ENCODE results near the gene CD226.
A peak's percentile ranks its signal among the peaks of the same experiment; 100 is the strongest.
"Not testable (repeated sequence)": the region's sequence is repeated elsewhere in the genome, so short reads cannot be mapped to it uniquely, and the experiment has no call there.

The CD226 gene

DNA sequence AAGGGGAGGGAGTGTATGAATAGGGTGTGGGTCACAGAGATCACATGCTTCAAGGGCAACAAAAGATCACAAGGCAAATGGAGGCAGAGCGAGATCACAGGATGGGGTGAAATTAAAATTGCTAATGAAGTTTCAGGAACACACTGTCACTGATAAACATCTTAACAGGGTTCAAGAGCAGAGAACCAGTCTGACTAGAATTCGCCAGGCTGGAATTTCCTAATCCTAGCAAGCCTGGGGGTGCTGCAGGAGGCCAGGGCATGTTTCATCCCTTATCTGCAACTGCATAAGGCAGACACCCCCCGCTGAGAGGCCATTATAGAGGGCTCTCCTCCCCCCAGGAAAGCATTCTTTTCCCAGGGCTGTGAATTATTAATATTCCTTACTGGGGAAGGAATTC is 68.6 kb downstream of the CD226 start:
- not testable (repeated sequence) for FAIRE-seq; DNase-seq (ENCODE audit: extremely low spot score, insufficient read length, low read depth)

DNA sequence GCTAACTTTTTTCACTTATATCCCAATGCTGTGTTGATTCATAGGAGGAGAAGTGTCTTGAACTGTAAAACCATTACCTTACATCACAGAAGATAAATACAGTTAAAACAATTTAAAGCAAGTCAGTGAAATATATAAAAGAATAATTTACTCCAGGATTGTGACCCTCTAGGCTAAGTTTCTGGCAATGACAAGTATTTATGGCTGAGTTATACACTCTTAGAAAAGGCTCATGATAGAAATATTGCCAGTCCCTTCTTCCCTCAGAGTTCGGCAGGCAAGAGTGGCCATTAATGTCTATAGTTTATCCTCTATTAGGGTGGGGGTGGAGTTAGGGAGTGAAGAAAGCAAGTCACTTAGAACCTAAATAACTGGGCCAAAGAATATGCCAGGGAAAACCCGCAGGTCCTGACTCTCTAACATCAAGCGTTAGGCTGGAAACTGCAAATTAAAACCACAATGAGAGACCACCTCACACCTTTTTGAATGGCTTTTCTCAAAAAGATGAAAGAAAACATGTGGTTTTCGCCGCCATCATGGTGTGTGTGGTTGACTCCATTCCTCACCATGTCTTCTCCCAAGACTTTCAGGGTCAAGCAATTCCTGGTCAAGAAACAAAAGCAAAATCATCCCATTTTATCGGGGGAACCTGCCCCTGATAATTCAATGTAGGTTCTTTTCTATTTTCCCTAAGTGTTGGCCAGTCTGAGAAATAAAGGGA is 69.3 kb downstream of the CD226 start:
- DNase-seq (ENCODE audit: extremely low spot score, insufficient read length, low read depth) (no peak), FAIRE-seq (no peak)

DNA sequence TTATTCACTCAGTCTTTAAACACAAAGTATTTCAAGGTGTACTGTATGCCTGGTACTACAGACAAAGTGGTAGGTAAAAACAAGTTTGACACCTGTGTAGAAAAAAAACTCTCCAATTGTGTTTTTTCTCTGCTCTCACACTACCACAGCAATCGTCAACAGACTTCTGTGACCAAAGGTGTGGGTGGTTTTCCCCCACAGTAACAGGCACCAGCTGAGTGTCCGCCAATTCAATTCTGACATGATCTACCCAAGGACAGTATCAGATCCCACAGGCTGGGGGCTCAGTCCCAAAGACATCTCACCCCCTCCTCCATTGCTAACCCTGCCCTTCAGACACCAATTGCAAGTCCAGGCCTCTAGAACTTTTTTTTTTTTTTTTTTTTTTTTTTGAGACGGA is 71.2 kb downstream of the CD226 start:
- no peak for DNase-seq (ENCODE audit: extremely low spot score, insufficient read length, low read depth)
- FAIRE-seq: no peak

DNA sequence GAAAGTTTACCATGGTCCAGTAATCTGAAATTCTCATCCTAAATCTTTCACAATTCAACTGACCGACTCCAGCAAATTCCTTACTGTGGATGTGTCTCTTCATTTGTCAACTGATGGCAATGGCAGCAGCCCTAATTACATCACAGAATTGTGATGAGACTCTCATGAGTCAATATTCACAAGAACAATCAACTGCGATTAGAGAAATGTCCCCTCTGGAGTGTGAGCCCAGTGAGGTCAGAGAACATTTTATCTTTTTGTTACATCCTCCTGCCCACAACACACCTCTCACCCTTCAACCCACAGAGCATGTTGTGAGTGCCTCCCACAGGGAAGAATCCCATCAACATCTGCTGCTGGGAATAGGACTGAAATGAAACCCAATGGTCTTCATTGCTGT is 73.6 kb downstream of the CD226 start:
- DNase-seq (ENCODE audit: extremely low spot score, insufficient read length, low read depth) (no peak), FAIRE-seq (no peak)

GRCh38 chr18:69872661-69873060 is 75.0 kb downstream of the CD226 start:
- DNase-seq (ENCODE audit: extremely low spot score, insufficient read length, low read depth) (no peak), FAIRE-seq (no peak)

DNA sequence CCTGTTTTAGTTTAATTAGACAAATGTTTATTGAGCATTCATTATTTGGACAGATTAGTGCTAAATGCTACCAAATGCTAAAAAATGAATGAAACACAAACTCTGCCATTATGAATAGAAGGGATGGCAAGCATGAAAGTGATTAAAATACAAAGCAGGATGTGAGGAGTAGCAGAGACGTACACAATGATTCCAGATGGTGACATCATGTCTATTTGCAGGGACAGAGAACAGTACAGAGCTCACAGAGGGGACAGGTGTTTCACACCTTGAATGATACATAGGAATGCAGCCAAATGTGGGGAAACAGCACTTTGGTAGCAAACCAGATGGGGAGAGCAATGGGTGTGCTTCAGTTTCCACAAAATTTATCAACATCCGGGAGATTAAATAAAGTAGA is 76.3 kb downstream of the CD226 start:
- no peak for DNase-seq (ENCODE audit: extremely low spot score, insufficient read length, low read depth)

GRCh38 chr18:69870736-69871135 is 76.9 kb downstream of the CD226 start:
- DNase-seq (ENCODE audit: extremely low spot score, insufficient read length, low read depth): no peak
- no peak for FAIRE-seq

More for the DNA sequence above, 76.3 kb downstream of the CD226 start:
- FAIRE-seq: no peak

DNA sequence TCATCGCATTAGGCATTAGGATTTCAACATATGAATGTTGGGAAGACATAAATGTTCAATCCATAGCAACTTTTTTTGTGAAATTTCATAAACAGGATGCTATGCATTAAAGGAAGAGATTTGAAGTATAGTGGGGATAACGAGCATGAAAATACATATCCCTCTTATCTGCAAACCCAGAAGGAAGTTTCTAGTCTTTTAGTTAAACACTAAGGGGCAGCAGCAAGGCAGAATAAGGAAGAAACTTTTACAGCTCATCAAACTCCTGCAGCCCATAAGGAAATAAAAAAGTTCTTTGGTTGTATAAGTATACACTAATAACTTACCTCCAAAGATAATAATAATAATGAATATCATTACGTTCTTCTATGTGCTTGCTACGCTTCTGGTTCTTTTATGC is 81.5 kb downstream of the CD226 start:
- FAIRE-seq: no peak
- no peak for DNase-seq (ENCODE audit: extremely low spot score, insufficient read length, low read depth)

GRCh38 chr18:69865776-69866175 is 81.9 kb downstream of the CD226 start:
- FAIRE-seq: peak; percentile 59

DNA sequence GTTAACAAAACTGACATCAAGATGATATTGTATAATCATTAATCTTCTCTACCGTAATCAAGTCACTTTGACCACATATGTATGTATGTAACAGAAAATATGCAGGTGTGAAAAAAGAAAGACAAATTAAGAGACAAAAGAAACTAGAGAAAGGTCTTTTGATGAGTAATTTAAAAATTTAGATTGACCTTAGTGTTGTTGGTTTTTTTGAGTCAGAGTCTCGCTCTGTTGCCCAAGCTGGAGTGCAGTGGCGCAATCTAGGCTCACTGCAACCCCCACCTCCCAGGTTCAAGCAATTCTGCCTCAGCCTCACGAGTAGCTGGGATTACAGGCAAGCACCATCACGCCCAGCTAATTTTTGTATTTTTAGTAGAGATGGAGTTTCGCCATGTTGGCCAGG is 82.9 kb downstream of the CD226 start:
- DNase-seq (ENCODE audit: extremely low spot score, insufficient read length, low read depth) (peak; percentile 3), FAIRE-seq (peak; percentile 91)

More at GRCh38 chr18:69865776-69866175, 81.9 kb downstream of the CD226 start:
- DNase-seq (ENCODE audit: extremely low spot score, insufficient read length, low read depth): no peak

- no peak for DNase-seq (ENCODE audit: extremely low spot score, insufficient read length, low read depth)
- no peak for FAIRE-seq
Measured at GRCh38 chr18:69858897-69859296, 88.8 kb downstream of the CD226 start.

GRCh38 chr18:69854455-69854854 is 93.2 kb downstream of the CD226 start:
- FAIRE-seq: no peak

GRCh38 chr18:69853051-69853450 is 94.6 kb downstream of the CD226 start:
- FAIRE-seq: no peak

More at GRCh38 chr18:69854455-69854854, 93.2 kb downstream of the CD226 start:
- DNase-seq (ENCODE audit: extremely low spot score, insufficient read length, low read depth): no peak

DNA sequence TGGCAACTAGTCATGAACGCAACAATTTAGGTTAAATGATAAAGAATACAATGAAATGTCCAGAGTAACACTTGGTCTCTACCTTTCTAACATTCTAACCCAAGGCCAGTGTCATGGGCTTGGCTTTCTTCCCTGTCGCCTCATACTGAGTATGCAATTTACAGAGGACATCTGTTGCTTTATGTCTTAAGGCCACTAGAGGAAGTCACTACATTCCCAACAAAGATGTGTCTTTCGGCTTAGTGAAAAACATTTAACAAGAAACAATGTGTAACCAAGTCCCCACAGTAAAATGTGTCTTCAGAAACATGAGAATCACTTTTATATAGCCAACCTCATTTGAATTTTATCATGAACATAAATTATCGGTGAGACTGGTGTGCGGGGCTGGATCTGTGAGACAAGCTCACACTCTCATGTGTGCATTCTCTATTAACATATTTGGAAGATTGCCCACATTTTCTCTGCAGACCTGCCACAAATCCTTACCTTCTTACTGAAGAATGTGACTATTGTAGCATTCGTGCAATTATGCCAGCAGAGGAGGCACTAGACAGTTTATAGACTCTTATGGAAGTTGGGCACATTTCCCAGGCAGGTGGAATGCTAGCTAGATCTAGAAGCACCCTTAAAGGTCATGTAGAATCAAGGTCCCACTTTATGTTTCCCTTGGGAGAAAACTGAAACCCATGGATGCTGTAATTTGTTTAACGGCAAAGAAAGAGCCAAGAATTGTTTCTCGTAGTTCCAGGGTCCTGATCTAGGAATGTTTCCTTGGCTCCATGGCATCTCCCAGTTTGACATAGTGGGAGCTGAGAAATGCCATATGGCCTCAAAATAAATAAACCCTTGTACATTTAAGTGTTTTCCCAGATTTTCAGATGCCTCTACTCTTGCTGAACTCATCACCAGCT is 101.8 kb downstream of the CD226 start:
- FAIRE-seq (no peak), DNase-seq (ENCODE audit: extremely low spot score, insufficient read length, low read depth) (no peak)

More at GRCh38 chr18:69853051-69853450, 94.6 kb downstream of the CD226 start:
- DNase-seq (ENCODE audit: extremely low spot score, insufficient read length, low read depth): no peak

DNA sequence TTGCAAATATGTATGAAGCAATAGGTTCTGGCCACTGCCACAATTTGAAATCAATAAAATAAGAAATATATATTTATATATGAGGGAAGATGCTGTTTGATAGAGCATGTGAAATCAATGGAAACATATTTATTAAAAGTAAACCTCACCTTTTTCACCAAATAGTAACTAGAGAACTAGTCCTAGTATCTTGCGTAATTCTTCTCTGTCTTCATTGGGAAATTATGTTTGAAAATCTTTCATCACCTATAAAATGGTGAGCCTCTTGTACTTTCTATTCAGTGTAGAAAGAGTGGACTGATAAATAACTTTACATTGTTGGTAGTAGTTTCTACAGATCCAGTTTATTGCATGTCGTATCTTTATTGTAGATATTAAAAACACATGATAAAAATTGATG is 103.0 kb downstream of the CD226 start:
- no peak for DNase-seq (ENCODE audit: extremely low spot score, insufficient read length, low read depth)
- FAIRE-seq: no peak

- FAIRE-seq (no peak), DNase-seq (ENCODE audit: extremely low spot score, insufficient read length, low read depth) (no peak)
Measured at GRCh38 chr18:69843015-69843414, 104.7 kb downstream of the CD226 start.

GRCh38 chr18:69841117-69841516 is 106.6 kb downstream of the CD226 start:
- DNase-seq (ENCODE audit: extremely low spot score, insufficient read length, low read depth) (no peak), FAIRE-seq (no peak)

GRCh38 chr18:69840445-69840844 is 107.2 kb downstream of the CD226 start:
- no peak for DNase-seq (ENCODE audit: extremely low spot score, insufficient read length, low read depth)
- FAIRE-seq: no peak

DNA sequence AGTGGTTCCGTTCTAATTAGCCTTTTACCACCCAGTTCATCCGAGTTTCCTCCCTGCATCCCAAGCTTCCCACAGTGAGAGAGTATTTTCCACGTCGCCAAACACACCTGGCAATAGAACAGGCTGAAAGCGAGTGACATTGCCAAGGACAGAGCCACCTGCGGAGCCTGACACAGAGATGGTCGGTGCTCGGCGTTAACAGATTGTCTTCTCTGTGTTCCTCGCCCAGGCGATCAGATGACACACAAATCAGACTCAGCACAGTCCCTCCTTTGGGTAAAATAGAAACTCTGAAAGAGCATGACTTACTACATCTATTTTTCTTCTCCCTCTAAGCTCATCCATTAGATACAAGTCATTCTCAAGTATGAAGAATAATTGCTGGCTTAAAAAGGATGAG is 107.7 kb downstream of the CD226 start:
- FAIRE-seq (no peak), DNase-seq (ENCODE audit: extremely low spot score, insufficient read length, low read depth) (no peak)

- no peak for DNase-seq (ENCODE audit: extremely low spot score, insufficient read length, low read depth)
- no peak for FAIRE-seq
Measured at GRCh38 chr18:69839497-69839896, 108.2 kb downstream of the CD226 start.

All from GM18507 (cell line).